LNCAP (cell line): ENCODE measurements around the gene PEPD.

ENCODE experiments used
- TF ChIP-seq, protein P1 (sequence below): fragments of 450-650 bp; IDR thresholded peaks from 2 replicates; pipeline ENCODE4 v1.5.1; 2017; ENCODE audit warnings: mild to moderate bottlenecking

PEPD gene

GRCh38 chr19:33409906-33410685, 111.5 kb downstream of the PEPD start:
- TF ChIP-seq, protein P1, sequence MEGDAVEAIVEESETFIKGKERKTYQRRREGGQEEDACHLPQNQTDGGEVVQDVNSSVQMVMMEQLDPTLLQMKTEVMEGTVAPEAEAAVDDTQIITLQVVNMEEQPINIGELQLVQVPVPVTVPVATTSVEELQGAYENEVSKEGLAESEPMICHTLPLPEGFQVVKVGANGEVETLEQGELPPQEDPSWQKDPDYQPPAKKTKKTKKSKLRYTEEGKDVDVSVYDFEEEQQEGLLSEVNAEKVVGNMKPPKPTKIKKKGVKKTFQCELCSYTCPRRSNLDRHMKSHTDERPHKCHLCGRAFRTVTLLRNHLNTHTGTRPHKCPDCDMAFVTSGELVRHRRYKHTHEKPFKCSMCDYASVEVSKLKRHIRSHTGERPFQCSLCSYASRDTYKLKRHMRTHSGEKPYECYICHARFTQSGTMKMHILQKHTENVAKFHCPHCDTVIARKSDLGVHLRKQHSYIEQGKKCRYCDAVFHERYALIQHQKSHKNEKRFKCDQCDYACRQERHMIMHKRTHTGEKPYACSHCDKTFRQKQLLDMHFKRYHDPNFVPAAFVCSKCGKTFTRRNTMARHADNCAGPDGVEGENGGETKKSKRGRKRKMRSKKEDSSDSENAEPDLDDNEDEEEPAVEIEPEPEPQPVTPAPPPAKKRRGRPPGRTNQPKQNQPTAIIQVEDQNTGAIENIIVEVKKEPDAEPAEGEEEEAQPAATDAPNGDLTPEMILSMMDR: no peak

DNA sequence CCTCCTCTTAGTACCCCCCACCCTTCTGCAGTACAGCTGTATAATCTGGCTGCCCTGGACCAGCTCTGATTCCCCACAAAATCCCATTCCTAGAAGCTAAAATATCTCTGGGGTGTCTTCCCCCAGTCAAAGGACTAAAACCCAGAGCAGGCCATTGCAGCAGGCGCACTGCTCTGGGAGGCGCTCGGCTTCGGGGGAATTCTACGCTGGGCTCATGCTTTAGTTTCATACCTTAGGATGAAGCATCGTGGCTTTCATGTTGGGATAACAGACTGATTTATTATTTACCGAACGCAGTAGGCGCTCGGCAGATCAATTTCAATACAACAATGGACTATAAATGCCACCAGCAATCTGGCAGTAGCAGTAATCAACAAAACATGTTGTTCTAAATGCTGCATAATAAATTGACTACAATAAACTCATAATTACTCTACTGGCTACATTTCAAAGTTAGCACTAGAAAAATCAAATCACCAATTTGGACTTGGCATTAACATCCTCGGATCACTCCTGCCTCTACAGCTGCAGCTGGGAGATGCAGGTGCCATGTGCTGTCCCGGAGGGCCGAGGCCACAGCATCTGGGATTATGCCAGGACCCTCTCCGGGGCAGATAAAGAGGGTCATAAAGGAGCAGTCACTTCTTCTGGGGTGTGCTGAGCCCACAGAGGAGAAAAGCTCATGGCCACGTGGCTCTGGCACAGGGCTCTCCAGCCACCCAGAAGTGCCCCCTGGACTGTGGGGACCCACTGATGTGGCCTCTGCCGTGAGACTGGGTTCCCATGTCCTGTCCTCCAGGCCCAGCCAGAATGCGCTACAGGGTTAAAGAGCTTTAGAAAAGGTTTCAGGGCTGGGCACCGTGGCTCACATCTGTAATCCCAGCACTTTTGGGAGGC, 112.8 kb downstream of the PEPD start:
- TF ChIP-seq, protein P1: no peak

GRCh38 chr19:33408116-33408515, 113.5 kb downstream of the PEPD start:
- TF ChIP-seq, protein P1: no peak

- TF ChIP-seq, protein P1: no peak
Measured at GRCh38 chr19:33407716-33408115, 113.9 kb downstream of the PEPD start.

GRCh38 chr19:33407140-33407551, 114.4 kb downstream of the PEPD start:
- TF ChIP-seq, protein P1: peak; percentile 53

GRCh38 chr19:33406521-33407139, 115.0 kb downstream of the PEPD start:
- TF ChIP-seq, protein P1: peak; percentile 90
